K562 (cell line): Measurements from ENCODE around the gene AGRN. TPM values are rescaled to one million over a fixed set of nuclear protein-coding genes. Genes with fewer than 3 reads are reported as not detected.

Source experiments
- C11orf30 ChIP-seq: fragments of 450-650 bp; IDR thresholded peaks from 2 replicates; pipeline ENCODE4 v1.6.1; 2016; ENCODE audit warnings: low read depth, mild to moderate bottlenecking
- CSDE1 ChIP-seq, 2 experiments: fragments of 450-650 bp; IDR thresholded peaks; 2 replicates each; pipeline ENCODE4 v1.6.1; 2016; ENCODE audit warnings: mild to moderate bottlenecking in 1 of 2
- CUX1 ChIP-seq: fragments of 200-800 bp; sonication (Bioruptor generic); IDR thresholded peaks from 2 replicates; pipeline ENCODE4 v1.6.1; 2016; ENCODE audit warnings: missing genetic modification characterization, missing compliant biosample characterization
- FOXA1 ChIP-seq: fragments of 450-650 bp; IDR thresholded peaks from 2 replicates; pipeline ENCODE4 v1.6.1; 2016; ENCODE audit warnings: mild to moderate bottlenecking, borderline replicate concordance
- GABPB1 ChIP-seq: sonication (generic); formaldehyde crosslinking; IDR thresholded peaks from 2 replicates; pipeline ENCODE4 v1.8.0; 2022; ENCODE audit warnings: mild to moderate bottlenecking, missing genetic modification reagents
- MCM7 ChIP-seq, 2 experiments: fragments of 450-650 bp; IDR thresholded peaks; 2 replicates each; pipeline ENCODE4 v1.6.1; 2016 to 2018
- MIER1 ChIP-seq: fragments of 450-650 bp; IDR thresholded peaks from 2 replicates; pipeline ENCODE4 v1.6.1; 2016; ENCODE audit warnings: antibody characterized with exemption, mild to moderate bottlenecking, low read depth
- MTA2 ChIP-seq: fragments of 450-650 bp; IDR thresholded peaks from 2 replicates; pipeline ENCODE4 v1.6.1; 2016; ENCODE audit warnings: low read depth
- NCOR1 ChIP-seq: fragments of 450-650 bp; IDR thresholded peaks from 2 replicates; pipeline ENCODE4 v1.6.1; 2016; ENCODE audit warnings: mild to moderate bottlenecking, moderate library complexity
- NUFIP1 ChIP-seq: fragments of 450-650 bp; IDR thresholded peaks from 2 replicates; pipeline ENCODE4 v1.6.1; 2018; ENCODE audit not compliant: partially characterized antibody
- RBFOX2 ChIP-seq: fragments of 200-400 bp; formaldehyde crosslinking; IDR thresholded peaks from 2 replicates; pipeline ENCODE4 v1.6.1; 2017; ENCODE audit warnings: low read depth, mild to moderate bottlenecking, low read length, moderate library complexity
- SUPT5H ChIP-seq: fragments of 450-650 bp; IDR thresholded peaks from 2 replicates; pipeline ENCODE4 v1.6.1; 2016
- TBP ChIP-seq: optimal IDR thresholded peaks from 2 replicates; pipeline ENCODE3; 2011; ENCODE audit warnings: low read depth, low read length, improper control_type of control experiment
- TFE3 ChIP-seq: fragments of 450-650 bp; formaldehyde crosslinking; IDR thresholded peaks from 2 replicates; pipeline ENCODE4 v1.4.0; 2020; ENCODE audit warnings: mild to moderate bottlenecking, mixed read lengths
- ZNF224 ChIP-seq: sonication (generic); formaldehyde crosslinking; IDR thresholded peaks from 2 replicates; pipeline ENCODE4 v1.8.0; 2022; ENCODE audit warnings: mild to moderate bottlenecking, missing genetic modification reagents
- ZNF282 ChIP-seq: sonication (generic); formaldehyde crosslinking; IDR thresholded peaks from 2 replicates; pipeline ENCODE4 v1.8.1; 2023; ENCODE audit warnings: missing genetic modification reagents
- ZNF347 ChIP-seq: fragments of 450-650 bp; formaldehyde crosslinking; IDR thresholded peaks from 2 replicates; pipeline ENCODE4 v1.4.0; 2020; ENCODE audit warnings: low read depth, mild to moderate bottlenecking, moderate library complexity
- ZNF436 ChIP-seq: fragments of 250-450, 450-650 bp; sonication (Bioruptor Pico); formaldehyde crosslinking; IDR thresholded peaks from 2 replicates; pipeline ENCODE4 v1.7.0; 2020; ENCODE audit warnings: mild to moderate bottlenecking
- polyA plus RNA-seq, 8 experiments: library from polyadenylated mRNA; depleted of rRNA in 4 of 8; stranded (reverse) in 5 of 8; unstranded in 3 of 8; fragments of >200 nt; fragmentation: Nextera tagmentation in 2 of 8; fragmentation: Illumina TruSeq in 1 of 8; extraction: Ambion mirVana in 2 of 8; extraction: Trizol in 1 of 8; gene quantifications; 2 replicates each; pipeline versions ENCODE4 v1.2.1 to v1.2.3, GENCODE V29; 2011 to 2014; ENCODE audit warnings: inconsistent platforms in 1 of 8, missing spikeins in 1 of 8
- total RNA-seq, 7 experiments: library from RNA; depleted of rRNA in 6 of 7; stranded (reverse); fragments of >200 nt in 6 of 7; fragmentation: Illumina TruSeq in 2 of 7; extraction: Trizol in 2 of 7; gene quantifications; 2 replicates each; pipeline versions ENCODE4 v1.2.1 to v1.2.3, GENCODE V29; 2011 to 2021; ENCODE audit warnings: low replicate concordance in 1 of 7
- TF ChIP-seq, protein P1 (sequence below), 2 experiments: fragments of 150-350 bp in 1 of 2; IDR thresholded peaks; 2 replicates each; pipeline ENCODE4 v1.6.1; 2012 to 2016; ENCODE audit warnings: low read depth in 2 of 2, low read length in 2 of 2, mild to moderate bottlenecking in 1 of 2, moderate library complexity in 1 of 2

Gene AGRN
- total and polyA plus RNA-seq, 9 of the 15 experiments (the other 6 are each of a cell fraction or from before 2014, with no cell fraction given): 0.04 to 111 (median 18.1) TPM

- TF ChIP-seq NCOR1: peak; percentile 76
- TF ChIP-seq, protein P1, sequence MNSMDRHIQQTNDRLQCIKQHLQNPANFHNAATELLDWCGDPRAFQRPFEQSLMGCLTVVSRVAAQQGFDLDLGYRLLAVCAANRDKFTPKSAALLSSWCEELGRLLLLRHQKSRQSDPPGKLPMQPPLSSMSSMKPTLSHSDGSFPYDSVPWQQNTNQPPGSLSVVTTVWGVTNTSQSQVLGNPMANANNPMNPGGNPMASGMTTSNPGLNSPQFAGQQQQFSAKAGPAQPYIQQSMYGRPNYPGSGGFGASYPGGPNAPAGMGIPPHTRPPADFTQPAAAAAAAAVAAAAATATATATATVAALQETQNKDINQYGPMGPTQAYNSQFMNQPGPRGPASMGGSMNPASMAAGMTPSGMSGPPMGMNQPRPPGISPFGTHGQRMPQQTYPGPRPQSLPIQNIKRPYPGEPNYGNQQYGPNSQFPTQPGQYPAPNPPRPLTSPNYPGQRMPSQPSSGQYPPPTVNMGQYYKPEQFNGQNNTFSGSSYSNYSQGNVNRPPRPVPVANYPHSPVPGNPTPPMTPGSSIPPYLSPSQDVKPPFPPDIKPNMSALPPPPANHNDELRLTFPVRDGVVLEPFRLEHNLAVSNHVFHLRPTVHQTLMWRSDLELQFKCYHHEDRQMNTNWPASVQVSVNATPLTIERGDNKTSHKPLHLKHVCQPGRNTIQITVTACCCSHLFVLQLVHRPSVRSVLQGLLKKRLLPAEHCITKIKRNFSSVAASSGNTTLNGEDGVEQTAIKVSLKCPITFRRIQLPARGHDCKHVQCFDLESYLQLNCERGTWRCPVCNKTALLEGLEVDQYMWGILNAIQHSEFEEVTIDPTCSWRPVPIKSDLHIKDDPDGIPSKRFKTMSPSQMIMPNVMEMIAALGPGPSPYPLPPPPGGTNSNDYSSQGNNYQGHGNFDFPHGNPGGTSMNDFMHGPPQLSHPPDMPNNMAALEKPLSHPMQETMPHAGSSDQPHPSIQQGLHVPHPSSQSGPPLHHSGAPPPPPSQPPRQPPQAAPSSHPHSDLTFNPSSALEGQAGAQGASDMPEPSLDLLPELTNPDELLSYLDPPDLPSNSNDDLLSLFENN (IDR thresholded peaks at IDR 0.05; ENCODE audit: low read depth in 2 of 2, low read length in 2 of 2): no peak
- TF ChIP-seq RBFOX2: peak; percentile 46; the same call in 1 of the 2 replicates
- TF ChIP-seq TBP: peak; percentile 22
- TF ChIP-seq GABPB1 (CRISPR knock-in tag): peak; percentile 50
- TF ChIP-seq MIER1: no peak
- no peak for TF ChIP-seq ZNF347 (CRISPR knock-in tag)
- TF ChIP-seq C11orf30: no peak
- no peak for TF ChIP-seq TFE3 (CRISPR knock-in tag)
- TF ChIP-seq SUPT5H: no peak; the same call in 1 of the 2 replicates
- TF ChIP-seq ZNF436 (CRISPR knock-in tag): no peak
- TF ChIP-seq CSDE1 (IDR thresholded peaks at IDR 0.05): no peak
- peak; percentile 33; the same call in 1 of the 2 replicates for TF ChIP-seq MTA2
- TF ChIP-seq ZNF224: no peak
- TF ChIP-seq FOXA1: no peak
- no peak for TF ChIP-seq MCM7 (IDR thresholded peaks at IDR 0.05)
- TF ChIP-seq NUFIP1: no peak
- TF ChIP-seq CUX1 (CRISPR knock-in tag): no peak
- TF ChIP-seq ZNF282 (CRISPR knock-in tag): no peak
Measured at GRCh38 chr1:1004780-1005697, 14.9 kb upstream of the AGRN start (continued).
